GM21529 (cell line): ENCODE results near the gene U2AF1L4.
"Not testable (repeated sequence)": the region's sequence is repeated elsewhere in the genome, so short reads cannot be mapped to it uniquely, and the experiment has no call there.

Experiments
- ATAC-seq: cut with Tn5 transposase; IDR thresholded peaks from one replicate; pipeline ENCODE4 v1.9.1; 2021; ENCODE audit not compliant: unreplicated experiment

U2AF1L4 gene

GRCh38 chr19:35781650-35782049 is 36.4 kb upstream of the U2AF1L4 start:
- ATAC-seq = no peak

- ATAC-seq = no peak
These were observed 35.5 kb upstream of the U2AF1L4 start for GRCh38 chr19:35780717-35781116.

DNA sequence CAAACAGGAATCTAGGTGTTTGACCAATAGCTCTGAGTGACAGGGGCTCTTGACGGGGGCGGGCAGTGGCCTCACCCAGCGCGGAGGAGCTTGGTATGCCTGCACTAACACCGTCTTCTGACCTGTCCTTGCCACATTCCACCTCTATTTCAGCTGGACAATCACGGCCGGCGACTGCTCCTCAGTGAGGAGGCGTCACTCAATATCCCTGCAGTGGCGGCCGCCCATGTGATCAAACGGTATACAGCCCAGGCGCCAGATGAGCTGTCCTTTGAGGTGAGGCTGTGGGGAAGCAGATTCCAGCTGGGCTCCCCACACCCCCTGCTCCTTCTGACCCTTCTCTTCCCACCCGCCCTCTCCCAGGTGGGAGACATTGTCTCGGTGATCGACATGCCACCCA is 34.8 kb upstream of the U2AF1L4 start:
- ATAC-seq = no peak

GRCh38 chr19:35779033-35779432 is 33.8 kb upstream of the U2AF1L4 start:
- ATAC-seq = no peak

DNA sequence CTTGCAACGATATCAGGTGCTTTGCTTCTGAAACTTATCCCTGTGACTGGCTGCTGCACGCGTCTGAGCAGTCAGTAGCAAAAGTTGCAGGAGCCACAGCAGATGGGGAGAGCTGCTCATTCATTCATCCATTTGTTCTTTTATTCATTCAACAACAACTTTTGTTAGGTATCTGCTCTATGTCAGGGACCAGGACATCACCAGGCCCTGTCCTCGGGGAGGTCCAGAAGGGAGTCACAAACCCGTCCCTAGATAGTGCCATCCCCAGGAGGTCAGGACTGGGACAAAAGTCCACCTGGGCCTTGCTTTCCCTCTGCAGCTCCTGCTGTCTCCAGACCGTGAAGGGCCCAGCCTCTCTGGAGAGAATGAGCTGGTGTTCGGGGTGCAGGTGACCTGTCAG is 32.7 kb upstream of the U2AF1L4 start:
- ATAC-seq = no peak

DNA sequence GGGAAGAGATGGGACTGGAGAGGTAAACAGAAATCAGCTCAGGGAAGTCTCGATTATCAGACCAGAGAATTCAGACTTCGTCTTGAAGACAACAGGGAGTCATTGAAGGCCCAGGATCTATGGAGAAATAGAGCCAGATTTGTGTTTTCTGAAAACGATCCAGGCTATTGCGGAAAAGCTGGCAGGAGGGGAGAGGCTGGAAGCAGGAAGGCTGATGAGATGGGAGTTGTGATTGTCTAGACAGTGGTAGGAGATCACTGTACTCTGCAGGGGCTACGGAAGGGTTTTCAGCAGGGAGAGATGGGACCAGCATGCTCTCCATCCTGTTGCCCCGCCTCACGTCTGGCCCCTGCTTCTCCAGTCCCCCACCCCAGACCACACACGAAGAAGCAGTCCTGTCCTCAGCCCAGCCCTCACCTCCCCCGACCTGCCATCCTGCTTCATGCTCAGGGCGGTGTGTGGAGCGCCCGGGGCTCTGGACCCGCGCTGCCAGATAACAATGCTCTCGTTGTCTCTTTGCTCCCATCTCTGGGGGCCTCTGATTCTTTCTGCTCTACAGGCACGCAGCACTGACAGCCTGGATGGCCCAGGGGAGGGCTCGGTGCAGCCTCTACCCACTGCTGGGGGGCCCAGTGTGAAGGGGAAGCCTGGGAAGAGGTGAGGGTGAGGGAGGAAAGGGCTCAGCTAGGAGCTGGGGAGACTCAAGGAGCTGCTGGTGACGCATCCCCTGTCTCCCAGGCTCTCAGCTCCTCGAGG is 32.0 kb upstream of the U2AF1L4 start:
- no peak for ATAC-seq

GRCh38 chr19:35776102-35776788 is 31.0 kb upstream of the U2AF1L4 start:
- ATAC-seq = no peak

- ATAC-seq = peak; percentile 90
These were observed 30.3 kb upstream of the U2AF1L4 start, which contains the start of gene ARHGAP33 for GRCh38 chr19:35775298-35776101. Gene ARHGAP33, plus strand, starts transcription at chr19:35775564. Its CDS starts 95 bp downstream, at chr19:35775659.

DNA sequence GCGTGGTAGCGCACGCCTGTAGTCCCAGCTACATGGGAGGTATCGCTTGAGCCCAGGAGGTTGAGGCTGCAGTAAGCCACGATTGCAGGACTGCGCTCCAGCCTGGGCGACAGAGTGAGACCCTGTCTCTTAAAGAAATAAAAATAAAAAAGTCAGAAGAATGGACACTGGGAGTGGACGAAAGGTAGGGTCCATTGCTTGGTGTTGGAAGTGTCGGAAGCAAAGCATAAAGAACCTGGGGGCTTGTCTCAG is 29.8 kb upstream of the U2AF1L4 start:
- ATAC-seq = no peak

GRCh38 chr19:35774274-35775045 is 29.2 kb upstream of the U2AF1L4 start:
- ATAC-seq = no peak

DNA sequence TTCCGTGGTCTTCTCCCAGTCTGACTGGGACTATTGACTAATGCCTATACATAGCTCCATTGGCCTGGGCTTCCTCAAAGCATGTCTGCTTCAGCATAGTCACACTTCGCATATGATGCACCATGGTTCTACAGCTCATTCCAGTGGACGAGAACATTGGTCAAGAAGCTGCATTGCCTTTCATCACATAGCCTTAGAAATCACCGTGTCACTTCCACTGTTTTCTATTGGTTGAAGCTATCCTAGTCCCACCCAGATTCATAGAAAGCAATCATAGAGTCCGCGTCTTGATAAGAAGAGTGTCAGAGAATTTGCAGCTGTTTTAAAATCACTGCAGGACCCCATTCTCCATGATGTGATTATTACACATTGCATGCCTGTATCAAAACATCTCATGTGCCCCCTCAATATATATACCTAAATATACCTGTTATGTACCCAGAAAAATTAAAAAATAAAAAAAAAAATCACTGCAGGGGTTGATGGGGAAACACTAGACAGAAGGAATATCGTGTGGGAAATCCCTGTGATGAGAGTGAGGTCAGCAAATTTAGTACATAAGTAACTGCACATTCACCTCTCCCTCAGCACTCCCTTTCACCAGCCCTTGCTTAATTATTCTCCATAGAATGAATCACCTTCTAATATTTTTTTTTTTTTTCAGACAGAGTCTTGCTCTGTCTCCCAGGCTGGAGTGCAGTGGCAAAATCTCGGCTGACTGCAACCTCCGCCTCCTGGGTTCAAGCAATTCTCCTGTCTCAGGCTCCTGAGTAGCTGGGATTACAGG is 28.0 kb upstream of the U2AF1L4 start:
- ATAC-seq = no peak

- not testable (repeated sequence) for ATAC-seq
These were observed 27.1 kb upstream of the U2AF1L4 start for GRCh38 chr19:35772362-35772761.

DNA sequence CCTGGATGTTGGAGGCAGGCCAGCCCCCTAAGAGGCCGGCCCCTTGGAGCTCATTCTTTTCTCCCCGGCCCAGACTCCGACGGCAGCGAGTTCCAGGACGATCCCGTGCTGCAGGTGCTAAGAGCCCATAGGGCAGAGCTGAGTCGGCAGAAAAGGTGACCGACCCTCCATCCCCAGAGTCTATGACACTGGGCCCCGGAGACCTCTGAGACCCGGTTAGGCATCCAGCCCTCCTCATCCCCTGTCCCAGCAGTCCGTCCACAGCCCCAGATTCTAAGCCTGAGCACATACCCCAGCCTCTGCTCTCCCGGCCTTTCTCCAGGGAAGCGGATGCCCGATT is 22.8 kb upstream of the U2AF1L4 start:
- no peak for ATAC-seq

GRCh38 chr19:35767288-35768081 is 22.3 kb upstream of the U2AF1L4 start:
- ATAC-seq = no peak

DNA sequence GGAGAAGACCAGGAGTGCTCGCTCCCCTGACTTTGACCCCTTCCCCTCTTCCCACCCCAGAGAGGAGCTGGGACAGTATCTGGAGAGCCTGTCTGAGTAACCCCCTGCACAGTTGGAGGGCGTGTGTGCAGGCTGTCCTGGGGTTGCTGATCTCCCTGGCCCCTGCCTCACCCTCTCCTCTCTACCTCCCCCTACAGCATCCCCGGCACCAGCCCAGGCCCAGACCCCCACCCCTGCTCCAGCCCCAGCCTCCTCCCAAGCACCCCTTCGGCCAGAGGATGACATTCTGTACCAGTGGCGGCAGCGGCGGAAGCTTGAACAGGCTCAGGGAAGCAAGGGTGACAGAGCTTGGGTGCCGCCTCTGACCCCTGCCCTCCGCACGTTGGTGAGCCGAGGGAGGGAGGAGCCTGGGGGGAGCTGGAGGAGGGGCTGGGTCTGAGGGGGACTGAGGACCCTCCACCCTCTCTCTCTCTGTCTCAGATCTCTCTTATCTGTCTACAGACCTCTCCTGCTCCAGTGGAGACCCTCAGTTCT is 21.4 kb upstream of the U2AF1L4 start:
- no peak for ATAC-seq

- no peak for ATAC-seq
These were observed 19.5 kb upstream of the U2AF1L4 start for GRCh38 chr19:35764432-35765315.

DNA sequence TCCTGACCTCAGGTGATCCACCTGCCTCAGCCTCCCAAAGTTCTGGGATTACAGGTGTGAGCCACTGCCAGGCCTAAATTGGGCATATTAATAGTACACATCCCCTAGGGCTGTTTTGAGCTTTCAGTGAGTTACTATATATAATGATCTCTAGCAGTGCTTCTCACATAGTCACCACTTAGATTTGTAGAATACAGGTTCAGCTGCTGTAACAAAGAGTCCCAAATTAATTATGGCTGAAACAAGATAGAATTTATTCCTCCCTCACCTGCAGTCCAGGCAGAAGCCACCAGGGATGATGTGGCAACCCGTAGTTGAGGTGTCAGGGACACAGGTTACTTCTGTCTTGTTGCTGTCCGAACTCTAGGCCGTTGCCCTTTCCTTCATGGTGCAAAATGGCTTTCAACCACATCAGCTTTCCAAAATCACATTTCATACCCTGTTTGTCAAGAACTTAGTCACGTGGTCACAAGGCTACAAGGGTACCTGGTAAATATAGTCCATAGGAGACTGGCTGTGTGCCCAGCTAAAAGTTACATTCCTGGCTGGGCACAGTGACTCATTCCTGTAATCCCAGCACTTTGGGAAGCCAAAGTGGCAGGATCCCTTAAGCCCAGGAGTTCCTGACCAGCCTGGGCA is 15.6 kb upstream of the U2AF1L4 start:
- ATAC-seq = no peak

DNA sequence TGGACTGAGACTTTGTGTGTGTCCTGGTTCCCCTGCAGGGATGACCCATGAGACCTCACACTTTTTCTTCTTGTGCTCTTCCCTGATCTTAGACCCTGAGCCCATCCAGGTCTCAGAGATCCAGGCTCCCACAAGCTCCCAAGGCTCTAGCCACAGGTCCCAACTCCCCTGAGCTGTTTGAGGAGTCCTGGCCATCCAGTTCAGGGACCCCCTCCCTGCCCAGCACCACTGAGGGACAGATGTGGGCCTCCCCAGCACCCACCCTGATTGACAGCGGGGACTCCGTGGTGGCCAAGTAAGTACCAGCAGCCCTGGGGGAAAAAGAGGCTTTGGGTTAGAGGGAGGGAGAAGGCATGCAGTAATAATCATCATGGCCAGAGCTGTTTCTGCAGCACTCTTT is 14.5 kb upstream of the U2AF1L4 start:
- ATAC-seq = no peak
